Hepatocyte (in vitro differentiated cells): ENCODE measurements around the gene NEDD1. TPM values are rescaled to one million over a fixed set of nuclear protein-coding genes. Genes with fewer than 3 reads are reported as not detected.

ENCODE experiments used
- DNase-seq: peaks from one replicate; pipeline ENCODE4 v3.0.0-alpha.2; 2016; ENCODE audit warnings: low spot score
- H2AFZ ChIP-seq: fragments of 200-600 bp; sonication (generic); 2 replicates; pipeline ENCODE4 v1.6.0; 2016; ENCODE audit warnings: antibody characterized with exemption, mild to moderate bottlenecking
- H3K27ac ChIP-seq: fragments of 200-600 bp; sonication (generic); 2 replicates; pipeline ENCODE4 v1.5.1; 2016; ENCODE audit warnings: mild to moderate bottlenecking
- H3K27me3 ChIP-seq: fragments of 200-600 bp; sonication (generic); 2 replicates; pipeline ENCODE4 v1.6.1; 2016
- H3K36me3 ChIP-seq: fragments of 200-600 bp; sonication (generic); replicated peaks from 2 replicates; pipeline ENCODE4 v1.5.1; 2016; ENCODE audit warnings: low read depth; ENCODE audit not compliant: insufficient read depth
- H3K4me1 ChIP-seq: fragments of 200-600 bp; sonication (generic); 2 replicates; pipeline ENCODE4 v1.5.1; 2016; ENCODE audit warnings: mild to moderate bottlenecking, moderate library complexity; ENCODE audit not compliant: insufficient read depth
- H3K4me2 ChIP-seq: fragments of 200-600 bp; sonication (generic); 2 replicates; pipeline ENCODE4 v1.6.0; 2016
- H3K4me3 ChIP-seq: fragments of 200-600 bp; sonication (generic); 2 replicates; pipeline ENCODE4 v1.5.1; 2016; ENCODE audit warnings: mild to moderate bottlenecking
- H3K79me2 ChIP-seq: fragments of 200-600 bp; sonication (generic); 2 replicates; pipeline ENCODE4 v1.6.0; 2017; ENCODE audit warnings: mild to moderate bottlenecking
- H3K9me2 ChIP-seq: fragments of 200-600 bp; sonication (generic); replicated peaks from 2 replicates; pipeline ENCODE4 v1.6.0; 2017; ENCODE audit warnings: mild to moderate bottlenecking; ENCODE audit not compliant: insufficient read depth
- H3K9me3 ChIP-seq: fragments of 200-600 bp; sonication (generic); 2 replicates; pipeline ENCODE4 v1.5.1; 2016; ENCODE audit warnings: low read depth, mild to moderate bottlenecking
- H4K20me1 ChIP-seq: fragments of 200-600 bp; sonication (generic); 2 replicates; pipeline ENCODE4 v1.6.0; 2016; ENCODE audit warnings: mild to moderate bottlenecking; ENCODE audit not compliant: insufficient read depth, poor library complexity, severe bottlenecking
- CTCF ChIP-seq: fragments of 200-600 bp; sonication (generic); IDR thresholded peaks from 2 replicates; pipeline ENCODE4 v1.5.1; 2016; ENCODE audit warnings: antibody characterized with exemption, mild to moderate bottlenecking; ENCODE audit not compliant: poor library complexity
- EZH2 ChIP-seq: fragments of 200-600 bp; sonication (generic); IDR thresholded peaks from 2 replicates; pipeline ENCODE4 v1.6.1; 2016; ENCODE audit warnings: antibody characterized with exemption, mild to moderate bottlenecking, borderline replicate concordance
- EZH2phosphoT487 ChIP-seq: fragments of 200-600 bp; sonication (generic); IDR thresholded peaks from one replicate; pipeline ENCODE4 v1.6.1; 2018; ENCODE audit warnings: antibody characterized with exemption, mild to moderate bottlenecking, low read depth, moderate library complexity; ENCODE audit not compliant: unreplicated experiment, severe bottlenecking
- WGBS: methylation state at CpG from one replicate; pipeline ENCODE4 v1.1.6; 2016; ENCODE audit warnings: low lambda C conversion rate; ENCODE audit errors: missing lambda C conversion rate; 5-methylcytosine and 5-hydroxymethylcytosine counted together
- polyA plus RNA-seq: library from polyadenylated mRNA; unstranded; fragments of >200 nt; fragmentation: Nextera tagmentation; extraction: Ambion mirVana; gene quantifications from 2 replicates; pipeline ENCODE4 v1.2.1, GENCODE V29; 2016
- total RNA-seq: library from RNA; depleted of rRNA; stranded (reverse); fragments of >200 nt; gene quantifications from 2 replicates; pipeline ENCODE4 v1.2.3, GENCODE V29; 2014

NEDD1 gene
- total RNA-seq, result 25.7 and 34.7 TPM in 2 replicates
- polyA plus RNA-seq, result 15.9 and 17.6 TPM in 2 replicates

- Histone ChIP-seq H3K4me2 (peak within 1 kb of the TSS; percentile 91), H3K4me3 (peak within 1 kb of the TSS; percentile 92), H2AFZ (peak within 1 kb of the TSS; percentile 99), H3K4me1 (no peaks in the 10 kb centered on the region), H3K79me2 (peaks cover 41% of the 10 kb centered on the region), H3K27ac (peak within 1 kb of the TSS; percentile 89), H3K9me3 (no peaks in the 10 kb centered on the region), H4K20me1 (no peaks in the 10 kb centered on the region), H3K27me3 (no peaks in the 10 kb centered on the region), H3K36me3 (no peaks in the 10 kb centered on the region), H3K9me2 (no peaks in the 10 kb centered on the region)
- peak; percentile 91 for DNase-seq
- TF ChIP-seq EZH2 (no peak), CTCF (no peak), EZH2phosphoT487 (no peak)
- WGBS, result 3% methylated on average over 55 of the region's 68 CpGs
Observed at GRCh38 chr12:96906849-96907670, at the start of gene NEDD1. Gene NEDD1 (plus strand): TSS chr12:96907257. CDS start chr12:96909760, 2,503 bp downstream.

GRCh38 chr12:96858162-96858561 lies 48.9 kb upstream of the NEDD1 start:
- Histone ChIP-seq H3K27ac (no peak overlapping the region), H2AFZ (no peak overlapping the region), H3K36me3 (no peaks in the 10 kb centered on the region), H3K27me3 (no peaks in the 10 kb centered on the region), H4K20me1 (no peaks in the 10 kb centered on the region), H3K9me3 (no peaks in the 10 kb centered on the region), H3K4me1 (no peaks in the 10 kb centered on the region), H3K4me3 (no peak overlapping the region), H3K9me2 (no peaks in the 10 kb centered on the region), H3K79me2 (no peaks in the 10 kb centered on the region), H3K4me2 (no peak overlapping the region)
- 72% methylated on average over 1 of the region's 1 CpG for whole genome bisulfite sequencing
- DNase-seq, result no peak
- TF ChIP-seq EZH2 (no peak), CTCF (no peak), EZH2phosphoT487 (no peak)

- Histone ChIP-seq H3K4me1 (no peaks in the 10 kb centered on the region), H3K79me2 (no peaks in the 10 kb centered on the region), H3K27ac (no peak overlapping the region), H3K9me3 (no peaks in the 10 kb centered on the region), H3K9me2 (no peaks in the 10 kb centered on the region), H3K4me3 (no peak overlapping the region), H3K4me2 (no peak overlapping the region), H4K20me1 (no peaks in the 10 kb centered on the region), H2AFZ (no peak overlapping the region), H3K36me3 (no peaks in the 10 kb centered on the region), H3K27me3 (no peaks in the 10 kb centered on the region)
- DNase-seq, result no peak
- no peak for TF ChIP-seq EZH2
- TF ChIP-seq CTCF, result no peak
- TF ChIP-seq EZH2phosphoT487, result no peak
- 84% methylated on average over 2 of the region's 2 CpGs for WGBS
Observed at GRCh38 chr12:96861656-96862055, 45.4 kb upstream of the NEDD1 start.
